ENCODE data around the gene ELL3. TPM values are rescaled to one million over a fixed set of nuclear protein-coding genes. Genes with fewer than 3 reads are reported as not detected.

Gene ELL3
- total RNA-seq, 1 donor from 2014 or later, result 0.51 TPM

- peaks cover 9% of the 10 kb centered on the region for H3K27me3 Mint-ChIP-seq (ENCODE audit: unreplicated experiment)
- H3K9me3 Mint-ChIP-seq (ENCODE audit: unreplicated experiment), result peaks cover 7% of the 10 kb centered on the region
- peaks cover 6% of the 10 kb centered on the region for H3K36me3 Mint-ChIP-seq (ENCODE audit: unreplicated experiment)
- H3K4me3 Mint-ChIP-seq (ENCODE audit: unreplicated experiment), result peak overlapping the region; percentile 100
- peaks cover 19% of the 10 kb centered on the region for H3K4me1 Mint-ChIP-seq (ENCODE audit: low read depth, unreplicated experiment)
- peak overlapping the region; percentile 97 for H3K27ac Mint-ChIP-seq (ENCODE audit: unreplicated experiment)
- TF ChIP-seq CTCF (IDR thresholded peaks at IDR 0.05; ENCODE audit: partially characterized antibody, unreplicated experiment), result no peak
- DNase-seq, result no peak
Measured at GRCh38 chr15:43799209-43799944, 22.6 kb upstream of the ELL3 start.

- Mint-ChIP-seq H3K4me3 (ENCODE audit: unreplicated experiment) (no peak overlapping the region), H3K27ac (ENCODE audit: unreplicated experiment) (peak overlapping the region; percentile 10), H3K27me3 (ENCODE audit: unreplicated experiment) (peaks cover 13% of the 10 kb centered on the region), H3K4me1 (ENCODE audit: low read depth, unreplicated experiment) (peaks cover 30% of the 10 kb centered on the region), H3K9me3 (ENCODE audit: unreplicated experiment) (peaks cover 15% of the 10 kb centered on the region), H3K36me3 (ENCODE audit: unreplicated experiment) (peaks cover 10% of the 10 kb centered on the region)
- TF ChIP-seq CTCF (IDR thresholded peaks at IDR 0.05; ENCODE audit: partially characterized antibody, unreplicated experiment), result no peak
- DNase-seq, result no peak
Measured at GRCh38 chr15:43796566-43796965, 19.8 kb upstream of the ELL3 start.

- no peak overlapping the region for H3K4me3 Mint-ChIP-seq (ENCODE audit: unreplicated experiment)
- peaks cover 10% of the 10 kb centered on the region for H3K36me3 Mint-ChIP-seq (ENCODE audit: unreplicated experiment)
Measured at GRCh38 chr15:43795997-43796396, 19.2 kb upstream of the ELL3 start.

GRCh38 chr15:43795197-43795596 is 18.4 kb upstream of the ELL3 start:
- peaks cover 11% of the 10 kb centered on the region for H3K27me3 Mint-ChIP-seq (ENCODE audit: unreplicated experiment)
- peaks cover 10% of the 10 kb centered on the region for H3K36me3 Mint-ChIP-seq (ENCODE audit: unreplicated experiment)
- H3K4me3 Mint-ChIP-seq (ENCODE audit: unreplicated experiment), result peak overlapping the region; percentile 52
- peaks cover 16% of the 10 kb centered on the region for H3K9me3 Mint-ChIP-seq (ENCODE audit: unreplicated experiment)
- no peak for DNase-seq
- H3K27ac Mint-ChIP-seq (ENCODE audit: unreplicated experiment), result no peak overlapping the region
- TF ChIP-seq CTCF (IDR thresholded peaks at IDR 0.05; ENCODE audit: partially characterized antibody, unreplicated experiment), result no peak
- peaks cover 25% of the 10 kb centered on the region for H3K4me1 Mint-ChIP-seq (ENCODE audit: low read depth, unreplicated experiment)

More at GRCh38 chr15:43795997-43796396, 19.2 kb upstream of the ELL3 start:
- Mint-ChIP-seq H3K27me3 (ENCODE audit: unreplicated experiment) (peaks cover 11% of the 10 kb centered on the region), H3K9me3 (ENCODE audit: unreplicated experiment) (peaks cover 18% of the 10 kb centered on the region), H3K4me1 (ENCODE audit: low read depth, unreplicated experiment) (peaks cover 26% of the 10 kb centered on the region), H3K27ac (ENCODE audit: unreplicated experiment) (no peak overlapping the region)
- TF ChIP-seq CTCF (IDR thresholded peaks at IDR 0.05; ENCODE audit: partially characterized antibody, unreplicated experiment), result no peak
- DNase-seq, result no peak

- peak overlapping the region; percentile 54 for H3K27ac Mint-ChIP-seq (ENCODE audit: unreplicated experiment)
- peaks cover 15% of the 10 kb centered on the region for H3K9me3 Mint-ChIP-seq (ENCODE audit: unreplicated experiment)
- peak overlapping the region; percentile 87 for H3K4me3 Mint-ChIP-seq (ENCODE audit: unreplicated experiment)
- H3K4me1 Mint-ChIP-seq (ENCODE audit: low read depth, unreplicated experiment), result peaks cover 22% of the 10 kb centered on the region
- no peak for DNase-seq
- H3K36me3 Mint-ChIP-seq (ENCODE audit: unreplicated experiment), result peaks cover 10% of the 10 kb centered on the region
- H3K27me3 Mint-ChIP-seq (ENCODE audit: unreplicated experiment), result peaks cover 8% of the 10 kb centered on the region
- TF ChIP-seq CTCF (IDR thresholded peaks at IDR 0.05; ENCODE audit: partially characterized antibody, unreplicated experiment), result no peak
Measured at GRCh38 chr15:43794269-43795037, 17.7 kb upstream of the ELL3 start.

All from glutamatergic neuron (in vitro differentiated cells).